Osteocyte (in vitro differentiated cells): ENCODE data around the gene RPL10. TPM values are rescaled to one million over a fixed set of nuclear protein-coding genes. Genes with fewer than 3 reads are reported as not detected.

Source experiments
- DNase-seq: peaks from one replicate; pipeline ENCODE4 v3.0.0; 2021; ENCODE audit warnings: mixed read lengths; ENCODE audit not compliant: unreplicated experiment; ENCODE audit errors: extremely low spot score
- H3K27ac Mint-ChIP-seq: one replicate; pipeline ENCODE4 v1.8.0; 2021; ENCODE audit warnings: mild to moderate bottlenecking, mixed read lengths; ENCODE audit not compliant: unreplicated experiment
- H3K27me3 Mint-ChIP-seq: one replicate; pipeline ENCODE4 v1.8.0; 2021; ENCODE audit warnings: mixed read lengths; ENCODE audit not compliant: unreplicated experiment
- H3K36me3 Mint-ChIP-seq: one replicate; pipeline ENCODE4 v1.8.0; 2021; ENCODE audit warnings: mixed read lengths; ENCODE audit not compliant: unreplicated experiment
- H3K4me1 Mint-ChIP-seq: one replicate; pipeline ENCODE4 v1.8.0; 2021; ENCODE audit warnings: mixed read lengths; ENCODE audit not compliant: unreplicated experiment
- H3K4me3 Mint-ChIP-seq: one replicate; pipeline ENCODE4 v1.8.0; 2021; ENCODE audit warnings: mild to moderate bottlenecking, moderate library complexity, mixed read lengths; ENCODE audit not compliant: unreplicated experiment
- H3K9me3 Mint-ChIP-seq: one replicate; pipeline ENCODE4 v1.8.0; 2021; ENCODE audit warnings: mixed read lengths; ENCODE audit not compliant: unreplicated experiment
- total RNA-seq: library from RNA; stranded (reverse); gene quantifications from 2 replicates; pipeline ENCODE4 v1.2.1, GENCODE V29; 2021
- TF ChIP-seq, protein P1 (sequence below): fragments of 200-600 bp; sonication (generic); IDR thresholded peaks from 2 replicates; pipeline ENCODE4 v1.5.0; 2021; ENCODE audit warnings: antibody characterized with exemption, mild to moderate bottlenecking, moderate library complexity

RPL10 gene
- total RNA-seq, 1 donor from 2014 or later = 2,857 TPM

DNA sequence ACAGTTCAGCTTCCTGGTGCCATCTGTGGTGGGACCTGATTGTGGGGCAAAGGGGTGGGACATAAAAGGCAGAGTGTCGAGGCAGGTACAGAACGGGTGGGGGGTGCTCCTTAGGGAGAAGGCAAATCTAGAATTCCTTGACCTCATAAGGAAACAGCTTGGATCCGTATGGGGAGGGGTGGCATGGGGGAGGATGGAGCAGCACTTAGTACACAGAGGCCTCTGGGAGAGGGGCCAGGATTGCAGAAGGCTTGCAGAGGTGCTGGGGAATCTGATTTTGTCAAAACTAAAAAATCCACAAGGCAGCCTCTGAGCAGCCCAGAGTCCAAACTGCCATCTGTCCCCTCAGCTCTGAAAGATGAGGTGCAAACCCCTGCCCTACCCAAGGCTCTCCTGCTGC is 21.4 kb upstream of the RPL10 start:
- H3K9me3 Mint-ChIP-seq = no peaks in the 10 kb centered on the region
- DNase-seq = no peak
- TF ChIP-seq, protein P1, sequence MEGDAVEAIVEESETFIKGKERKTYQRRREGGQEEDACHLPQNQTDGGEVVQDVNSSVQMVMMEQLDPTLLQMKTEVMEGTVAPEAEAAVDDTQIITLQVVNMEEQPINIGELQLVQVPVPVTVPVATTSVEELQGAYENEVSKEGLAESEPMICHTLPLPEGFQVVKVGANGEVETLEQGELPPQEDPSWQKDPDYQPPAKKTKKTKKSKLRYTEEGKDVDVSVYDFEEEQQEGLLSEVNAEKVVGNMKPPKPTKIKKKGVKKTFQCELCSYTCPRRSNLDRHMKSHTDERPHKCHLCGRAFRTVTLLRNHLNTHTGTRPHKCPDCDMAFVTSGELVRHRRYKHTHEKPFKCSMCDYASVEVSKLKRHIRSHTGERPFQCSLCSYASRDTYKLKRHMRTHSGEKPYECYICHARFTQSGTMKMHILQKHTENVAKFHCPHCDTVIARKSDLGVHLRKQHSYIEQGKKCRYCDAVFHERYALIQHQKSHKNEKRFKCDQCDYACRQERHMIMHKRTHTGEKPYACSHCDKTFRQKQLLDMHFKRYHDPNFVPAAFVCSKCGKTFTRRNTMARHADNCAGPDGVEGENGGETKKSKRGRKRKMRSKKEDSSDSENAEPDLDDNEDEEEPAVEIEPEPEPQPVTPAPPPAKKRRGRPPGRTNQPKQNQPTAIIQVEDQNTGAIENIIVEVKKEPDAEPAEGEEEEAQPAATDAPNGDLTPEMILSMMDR = no peak
- H3K4me3 Mint-ChIP-seq = no peak overlapping the region
- H3K27ac Mint-ChIP-seq = peak overlapping the region; percentile 52
- no peaks in the 10 kb centered on the region for H3K36me3 Mint-ChIP-seq
- no peaks in the 10 kb centered on the region for H3K27me3 Mint-ChIP-seq
- H3K4me1 Mint-ChIP-seq = peaks cover 24% of the 10 kb centered on the region

DNA sequence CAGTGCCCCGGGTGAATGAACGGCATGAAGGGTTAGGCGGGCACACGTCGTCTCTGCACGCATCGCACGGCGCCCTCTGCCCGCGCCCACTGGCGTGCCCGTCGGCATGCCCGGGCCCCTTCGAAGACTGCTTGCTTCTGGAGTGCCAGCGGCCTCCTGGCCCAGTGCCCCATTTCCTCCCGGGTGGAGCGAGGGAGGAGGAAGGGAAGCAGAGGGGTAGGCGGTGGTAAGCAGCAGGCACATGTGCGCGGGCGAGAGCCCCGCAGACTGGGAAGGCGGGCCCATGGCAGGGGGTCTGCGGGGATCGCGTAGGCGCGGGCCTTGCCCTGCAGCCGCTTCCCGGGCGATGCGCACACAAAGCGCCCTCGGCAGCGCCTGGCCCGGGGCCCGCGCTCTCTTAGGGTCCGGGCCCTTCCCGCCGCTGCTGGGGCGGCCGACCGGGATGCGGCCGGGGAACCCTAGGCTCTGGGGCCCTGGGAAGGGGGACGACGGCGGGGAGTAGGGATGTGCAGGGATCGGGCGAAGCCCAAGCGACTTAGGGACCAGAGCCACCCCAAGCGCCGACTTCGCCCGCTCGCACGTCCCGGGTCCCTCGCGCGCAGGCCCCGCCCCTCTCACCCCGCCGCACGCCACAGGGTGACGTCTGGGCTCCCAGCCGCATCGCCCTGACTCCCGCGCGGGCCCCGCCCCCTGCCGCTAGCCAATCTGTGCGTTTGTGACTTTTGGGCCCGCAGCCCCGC is 19.9 kb upstream of the RPL10 start:
- peak overlapping the region; percentile 70 for H3K4me3 Mint-ChIP-seq
- no peaks in the 10 kb centered on the region for H3K36me3 Mint-ChIP-seq
- H3K9me3 Mint-ChIP-seq = no peaks in the 10 kb centered on the region
- TF ChIP-seq, protein P1 = no peak
- DNase-seq = no peak
- H3K27me3 Mint-ChIP-seq = no peaks in the 10 kb centered on the region
- peaks cover 16% of the 10 kb centered on the region for H3K4me1 Mint-ChIP-seq
- H3K27ac Mint-ChIP-seq = peak overlapping the region; percentile 87

DNA sequence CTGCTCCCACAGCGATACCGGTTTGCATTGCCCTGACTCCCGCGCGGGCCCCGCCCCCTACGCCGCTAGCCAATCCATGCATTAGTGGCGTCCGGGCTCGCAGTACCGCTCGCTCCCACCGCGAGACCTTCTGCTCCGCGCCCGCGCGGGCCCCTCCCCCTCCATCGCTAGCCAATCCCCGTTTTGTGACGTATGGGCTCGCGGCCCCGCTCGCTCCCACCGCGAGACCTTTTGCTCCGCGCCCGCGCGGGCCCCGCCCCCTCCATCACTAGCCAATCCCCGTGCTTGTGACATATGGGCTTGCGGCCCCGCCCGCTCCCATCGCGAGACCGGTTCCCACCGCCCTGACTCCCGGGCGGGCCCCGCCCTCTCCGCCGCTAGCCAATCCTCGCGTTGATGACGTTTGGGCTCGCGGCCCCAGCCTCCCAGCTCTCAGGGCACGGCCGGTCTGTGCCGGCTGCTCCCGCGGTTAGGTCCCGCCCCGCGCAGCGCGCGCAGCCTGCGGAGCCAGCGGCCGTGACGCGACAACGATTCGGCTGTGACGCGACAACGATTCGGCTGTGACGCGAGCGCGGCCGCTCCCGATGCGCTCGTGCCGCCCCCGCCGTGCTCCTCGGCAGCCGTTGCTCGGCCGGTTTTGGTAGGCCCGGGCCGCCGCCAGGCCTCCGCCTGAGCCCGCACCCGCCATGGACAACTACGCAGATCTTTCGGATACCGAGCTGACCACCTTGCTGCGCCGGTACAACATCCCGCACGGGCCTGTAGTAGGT is 19.2 kb upstream of the RPL10 start, which contains the start of gene EMD:
TSS of gene EMD (plus strand) at position 497 of the 770 bp plus-strand sequence. CDS start at position 687, 190 bp downstream.
- no peaks in the 10 kb centered on the region for H3K36me3 Mint-ChIP-seq
- H3K27me3 Mint-ChIP-seq = no peaks in the 10 kb centered on the region
- peak within 1 kb of the TSS; percentile 91 for H3K27ac Mint-ChIP-seq
- H3K9me3 Mint-ChIP-seq = no peaks in the 10 kb centered on the region
- peak; percentile 99 for DNase-seq
- peak within 1 kb of the TSS; percentile 78 for H3K4me3 Mint-ChIP-seq
- TF ChIP-seq, protein P1 = no peak
- H3K4me1 Mint-ChIP-seq = peaks cover 13% of the 10 kb centered on the region

DNA sequence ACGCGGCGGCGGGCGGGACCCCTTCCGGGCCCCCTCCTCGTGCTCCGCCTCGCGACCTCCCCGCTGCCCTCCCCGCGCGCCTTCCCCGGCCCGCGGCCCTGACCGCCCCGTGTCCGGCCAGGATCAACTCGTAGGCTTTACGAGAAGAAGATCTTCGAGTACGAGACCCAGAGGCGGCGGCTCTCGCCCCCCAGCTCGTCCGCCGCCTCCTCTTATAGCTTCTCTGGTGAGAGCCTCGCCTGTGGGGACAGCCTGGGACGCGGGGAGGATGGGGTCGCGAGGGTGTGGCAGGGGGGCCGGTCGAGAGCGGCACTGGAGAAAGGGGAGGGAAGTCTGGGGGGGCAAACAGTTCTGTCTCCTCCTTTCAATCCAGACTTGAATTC is 18.6 kb upstream of the RPL10 start:
- no peaks in the 10 kb centered on the region for H3K36me3 Mint-ChIP-seq
- H3K4me3 Mint-ChIP-seq = peak overlapping the region; percentile 78
- TF ChIP-seq, protein P1 = no peak
- H3K9me3 Mint-ChIP-seq = no peaks in the 10 kb centered on the region
- H3K27me3 Mint-ChIP-seq = no peaks in the 10 kb centered on the region
- DNase-seq = no peak
- H3K27ac Mint-ChIP-seq = peak overlapping the region; percentile 91
- peaks cover 15% of the 10 kb centered on the region for H3K4me1 Mint-ChIP-seq

DNA sequence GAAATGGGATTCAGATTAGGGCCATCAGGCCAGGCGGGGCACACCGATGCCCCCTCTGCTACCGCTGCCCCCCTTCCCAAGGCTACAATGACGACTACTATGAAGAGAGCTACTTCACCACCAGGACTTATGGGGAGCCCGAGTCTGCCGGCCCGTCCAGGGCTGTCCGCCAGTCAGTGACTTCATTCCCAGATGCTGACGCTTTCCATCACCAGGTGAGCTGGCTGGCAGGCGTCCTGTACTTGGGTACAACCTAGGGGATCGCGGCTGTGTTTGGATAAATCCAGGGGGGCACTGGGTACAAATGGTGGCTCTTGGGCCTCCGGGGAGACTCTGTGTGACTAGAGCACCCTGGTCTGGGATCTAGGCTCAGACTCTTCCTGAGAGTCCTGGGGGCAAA is 18.0 kb upstream of the RPL10 start:
- no peak for DNase-seq
- TF ChIP-seq, protein P1 = no peak
- peaks cover 13% of the 10 kb centered on the region for H3K4me1 Mint-ChIP-seq
- peak overlapping the region; percentile 78 for H3K4me3 Mint-ChIP-seq
- peak overlapping the region; percentile 91 for H3K27ac Mint-ChIP-seq
- H3K36me3 Mint-ChIP-seq = no peaks in the 10 kb centered on the region
- no peaks in the 10 kb centered on the region for H3K9me3 Mint-ChIP-seq
- H3K27me3 Mint-ChIP-seq = no peaks in the 10 kb centered on the region
